Measurements from ENCODE around the gene PCSK4.

- TF ChIP-seq CTCF (IDR thresholded peaks at IDR 0.05 in 2 of 3, conservative IDR thresholded peaks at IDR 0.05 in 1 of 3; ENCODE audit: control insufficient read depth in 2 of 3, extremely low read depth in 1 of 3, insufficient read depth in 1 of 3, low read depth in 3 of 3, low read length in 3 of 3) (no peak), EZH2 (IDR thresholded peaks at IDR 0.05; ENCODE audit: borderline replicate concordance, control insufficient read depth, low read depth, low read length) (no peak), MLLT1 (IDR thresholded peaks at IDR 0.05) (no peak), RELB (IDR thresholded peaks at IDR 0.05; ENCODE audit: low read depth) (no peak), POLR2A (IDR thresholded peaks at IDR 0.05; ENCODE audit: low read depth, low read length) (no peak), BCL3 (IDR thresholded peaks at IDR 0.05; ENCODE audit: borderline replicate concordance, insufficient read depth, low read depth, low read length, poor library complexity, severe bottlenecking) (no peak), RCOR1 (conservative IDR thresholded peaks at IDR 0.05; ENCODE audit: low read depth, low read length) (no peak), POLR2AphosphoS5 (IDR thresholded peaks at IDR 0.05; ENCODE audit: low read length) (no peak), TAF1 (IDR thresholded peaks at IDR 0.05; ENCODE audit: borderline replicate concordance, low read depth, low read length) (no peak), RUNX3 (IDR thresholded peaks at IDR 0.05; ENCODE audit: low read length) (no peak), ZBTB4 (CRISPR knock-in tag; IDR thresholded peaks at IDR 0.05) (no peak), SUPT20H (IDR thresholded peaks at IDR 0.05; ENCODE audit: borderline replicate concordance, control insufficient read depth, low read depth, low read length) (no peak)
Measured at GRCh38 chr19:1532003-1532402, 41.9 kb upstream of the PCSK4 start.

All from GM12878 (cell line).